ENCODE data around the gene TNS3.
A peak's percentile ranks its signal among the peaks of the same experiment; 100 is the strongest.

The TNS3 gene

GRCh38 chr7:47386273-47386835 is 195.6 kb downstream of the TNS3 start:
- DNase-seq (ENCODE audit: low read depth): no peak
- H3K4me3 ChIP-seq (ENCODE audit: low read depth, low read length): no peak overlapping the region

GRCh38 chr7:47385536-47386125 is 196.3 kb downstream of the TNS3 start:
- no peak overlapping the region for H3K4me3 ChIP-seq (ENCODE audit: low read depth, low read length)
- DNase-seq (ENCODE audit: low read depth): no peak

GRCh38 chr7:47384755-47385535 is 197.0 kb downstream of the TNS3 start:
- no peak for DNase-seq (ENCODE audit: low read depth)

GRCh38 chr7:47383696-47384445 is 198.0 kb downstream of the TNS3 start:
- DNase-seq (ENCODE audit: low read depth): no peak

More at GRCh38 chr7:47384755-47385535, 197.0 kb downstream of the TNS3 start:
- no peak overlapping the region for H3K4me3 ChIP-seq (ENCODE audit: low read depth, low read length)

GRCh38 chr7:47383072-47383471 is 198.8 kb downstream of the TNS3 start:
- DNase-seq (ENCODE audit: low read depth): no peak
- no peak overlapping the region for H3K4me3 ChIP-seq (ENCODE audit: low read depth, low read length)

More at GRCh38 chr7:47383696-47384445, 198.0 kb downstream of the TNS3 start:
- no peak overlapping the region for H3K4me3 ChIP-seq (ENCODE audit: low read depth, low read length)

- no peak overlapping the region for H3K4me3 ChIP-seq (ENCODE audit: low read depth, low read length)
- no peak for DNase-seq (ENCODE audit: low read depth)
Observed at GRCh38 chr7:47382200-47382599, 199.7 kb downstream of the TNS3 start.

GRCh38 chr7:47381134-47381495 is 200.8 kb downstream of the TNS3 start:
- H3K4me3 ChIP-seq (ENCODE audit: low read depth, low read length): no peak overlapping the region
- no peak for DNase-seq (ENCODE audit: low read depth)

- no peak for DNase-seq (ENCODE audit: low read depth)
- no peak overlapping the region for H3K4me3 ChIP-seq (ENCODE audit: low read depth, low read length)
Observed at GRCh38 chr7:47380325-47381133, 201.4 kb downstream of the TNS3 start.

- no peak overlapping the region for H3K4me3 ChIP-seq (ENCODE audit: low read depth, low read length)
- no peak for DNase-seq (ENCODE audit: low read depth)
Observed at GRCh38 chr7:47379629-47380324, 202.1 kb downstream of the TNS3 start.

- H3K4me3 ChIP-seq (ENCODE audit: low read depth, low read length): no peak overlapping the region
- DNase-seq (ENCODE audit: low read depth): no peak
Observed at GRCh38 chr7:47378728-47379395, 203.0 kb downstream of the TNS3 start.

- no peak overlapping the region for H3K4me3 ChIP-seq (ENCODE audit: low read depth, low read length)
Observed at GRCh38 chr7:47377741-47378140, 204.2 kb downstream of the TNS3 start.

GRCh38 chr7:47376991-47377616 is 204.8 kb downstream of the TNS3 start:
- no peak overlapping the region for H3K4me3 ChIP-seq (ENCODE audit: low read depth, low read length)
- DNase-seq (ENCODE audit: low read depth): no peak

More at GRCh38 chr7:47377741-47378140, 204.2 kb downstream of the TNS3 start:
- DNase-seq (ENCODE audit: low read depth): no peak

GRCh38 chr7:47375121-47375938 is 206.6 kb downstream of the TNS3 start:
- no peak overlapping the region for H3K4me3 ChIP-seq (ENCODE audit: low read depth, low read length)
- peak; percentile 27 for DNase-seq (ENCODE audit: low read depth)

GRCh38 chr7:47374538-47374937 is 207.4 kb downstream of the TNS3 start:
- DNase-seq (ENCODE audit: low read depth): no peak
- no peak overlapping the region for H3K4me3 ChIP-seq (ENCODE audit: low read depth, low read length)

- H3K4me3 ChIP-seq (ENCODE audit: low read depth, low read length): no peak overlapping the region
- DNase-seq (ENCODE audit: low read depth): no peak
Observed at GRCh38 chr7:47373871-47374451, 207.9 kb downstream of the TNS3 start.

- DNase-seq (ENCODE audit: low read depth): peak; percentile 38
- H3K4me3 ChIP-seq (ENCODE audit: low read depth, low read length): no peak overlapping the region
Observed at GRCh38 chr7:47371733-47372368, 210.1 kb downstream of the TNS3 start.
